H1 (cell line): ENCODE results near the gene SRSF1. TPM values are rescaled to one million over a fixed set of nuclear protein-coding genes. Genes with fewer than 3 reads are reported as not detected.

Experiments used
- CHD7 ChIP-seq: fragments of 300-600 bp; sonication (generic); IDR thresholded peaks from 2 replicates; pipeline ENCODE4 v1.7.1; 2012; ENCODE audit warnings: low read length, moderate library complexity, mild to moderate bottlenecking, inconsistent platforms; ENCODE audit not compliant: insufficient replicate concordance
- CTCF ChIP-seq, 3 experiments: IDR thresholded peaks; 1 replicate in 2 of 3; 2 replicates in 1 of 3; pipeline versions ENCODE4 v1.5.1 to v1.6.1; 2011; ENCODE audit warnings: low read length in 3 of 3, mild to moderate bottlenecking in 3 of 3, inconsistent platforms in 2 of 3, low read depth in 1 of 3, moderate library complexity in 1 of 3; ENCODE audit not compliant: insufficient read depth in 1 of 3; ENCODE audit errors: control extremely low read depth in 1 of 3
- MAX ChIP-seq: IDR thresholded peaks from 2 replicates; pipeline ENCODE4 v1.6.1; 2012; ENCODE audit warnings: inconsistent platforms
- POLR2A ChIP-seq, 2 experiments: IDR thresholded peaks; 1 replicate in 1 of 2; 2 replicates in 1 of 2; pipeline ENCODE4 v1.6.1; 2011; ENCODE audit warnings: low read depth in 2 of 2, low read length in 2 of 2, mild to moderate bottlenecking in 2 of 2; ENCODE audit errors: control extremely low read depth in 1 of 2
- RXRA ChIP-seq: IDR thresholded peaks from 2 replicates; pipeline ENCODE4 v1.6.1; 2011; ENCODE audit warnings: low read depth, mild to moderate bottlenecking, low read length, moderate library complexity; ENCODE audit not compliant: insufficient read depth
- YY1 ChIP-seq: IDR thresholded peaks from 2 replicates; pipeline ENCODE4 v1.6.1; 2011; ENCODE audit warnings: low read depth, mild to moderate bottlenecking, low read length
- polyA plus RNA-seq, 7 experiments: library from polyadenylated mRNA; depleted of rRNA in 3 of 7; stranded (reverse) in 5 of 7; unstranded in 2 of 7; fragments of >200 nt in 5 of 7; fragments of 200-250 nt in 2 of 7; gene quantifications; 1 replicate in 5 of 7; 2 replicates in 1 of 7; 4 replicates in 1 of 7; pipeline versions ENCODE4 v1.2.1 to v1.2.3, GENCODE V29; 2011 to 2013; ENCODE audit warnings: missing spikeins in 2 of 7, mixed read lengths in 2 of 7
- total RNA-seq: library from RNA; stranded (reverse); fragmentation: NEBNext Ultra II Directional; extraction: Animal tissue kit (Norgen Biotek cat#: 25700); gene quantifications from 2 replicates; pipeline ENCODE4 v1.2.1, GENCODE V29; 2021

The SRSF1 gene
- total and polyA plus RNA-seq, 2 of the 8 experiments (the other 6 are each of a cell fraction or from before 2014, with no cell fraction given): 149 to 429 TPM

- TF ChIP-seq CHD7 (no peak), MAX (peak; percentile 33), RXRA (no peak), YY1 (peak; percentile 15; the same call in 1 of the 2 replicates), POLR2A (IDR thresholded peaks at IDR 0.05; ENCODE audit: control extremely low read depth in 1 of 2, low read depth in 2 of 2, low read length in 2 of 2) (peak in 1 of 2 experiments; percentile 60; a peak in 1 of 3 replicates), CTCF (IDR thresholded peaks at IDR 0.05; ENCODE audit: control extremely low read depth in 1 of 3, insufficient read depth in 1 of 3, low read depth in 1 of 3, low read length in 3 of 3) (peak in 2 of 3 experiments; percentile 1 to 9; a peak in 2 of 4 replicates)
Observed at GRCh38 chr17:58007781-58008706, 998 bp upstream of the SRSF1 start (continued).
